ENCODE measurements around the gene FGF12.
"Not testable (repeated sequence)": the region's sequence is repeated elsewhere in the genome, so short reads cannot be mapped to it uniquely, and the experiment has no call there.

FGF12 gene

DNA sequence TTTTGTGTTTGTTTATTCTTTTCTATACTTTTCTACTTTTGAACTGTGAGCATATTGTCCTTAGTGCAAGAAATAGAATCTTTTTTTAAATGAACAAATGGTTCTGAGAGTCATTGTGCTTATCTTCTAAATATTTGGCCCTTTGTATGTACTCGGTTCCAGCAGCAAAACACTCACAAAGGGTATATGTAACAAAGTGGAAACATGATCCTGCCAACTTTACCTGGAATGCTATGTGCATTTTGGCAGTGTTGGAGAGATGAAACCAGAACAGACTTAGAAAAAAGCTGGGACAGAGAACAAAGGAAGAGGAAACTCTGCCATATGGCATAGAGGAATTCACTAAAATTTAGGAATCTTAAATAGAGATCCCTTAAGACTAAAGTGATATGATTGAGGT, 150.1 kb downstream of the FGF12 start:
- DNase-seq, result no peak

GRCh38 chr3:192576704-192577103, 150.6 kb downstream of the FGF12 start:
- not testable (repeated sequence) for DNase-seq

GRCh38 chr3:192575879-192576506, 151.3 kb downstream of the FGF12 start:
- no peak for DNase-seq

DNA sequence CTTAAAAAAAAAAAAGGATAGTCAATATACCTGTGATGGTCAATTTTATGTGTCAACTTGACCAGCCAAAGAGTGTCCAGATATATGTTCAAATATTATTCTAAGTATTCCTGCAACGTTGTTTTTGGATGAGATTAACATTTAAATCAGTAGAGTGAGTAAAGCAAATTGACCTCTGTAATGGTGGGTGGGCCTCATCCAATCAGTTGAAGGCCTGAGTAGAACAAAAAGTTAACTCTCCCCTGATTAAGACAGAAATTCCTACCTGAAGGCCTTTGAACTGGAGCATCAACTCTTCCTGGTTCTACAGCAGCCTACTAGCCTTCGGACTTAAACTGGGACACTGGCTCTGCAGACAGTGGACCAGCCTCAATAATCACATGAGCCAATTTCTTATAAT, 154.1 kb downstream of the FGF12 start:
- DNase-seq, result no peak

GRCh38 chr3:192570821-192571791, 156.2 kb downstream of the FGF12 start:
- no peak for DNase-seq

- no peak for DNase-seq
These were observed 157.0 kb downstream of the FGF12 start for GRCh38 chr3:192570315-192570714.

- DNase-seq, result peak; percentile 53
These were observed 160.5 kb downstream of the FGF12 start for GRCh38 chr3:192566706-192567290.

DNA sequence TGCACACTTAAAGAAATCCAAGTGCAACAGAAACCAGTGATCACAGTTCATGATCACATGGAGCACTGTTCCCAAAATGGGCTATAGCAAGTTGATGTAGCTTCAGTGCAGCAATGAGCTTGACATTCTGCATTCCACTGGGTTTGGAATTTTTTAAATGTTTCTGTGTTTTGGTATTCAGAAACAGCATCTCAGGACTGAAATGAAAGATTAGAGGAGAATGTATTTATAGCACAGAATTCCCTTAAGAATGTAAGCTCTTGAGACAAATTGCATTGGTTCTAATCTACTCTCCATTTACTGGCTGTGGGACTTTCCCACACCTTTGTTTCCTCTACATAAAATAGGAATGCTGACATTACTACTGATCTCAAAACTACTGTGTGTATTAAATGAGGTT, 162.7 kb downstream of the FGF12 start:
- no peak for DNase-seq

- DNase-seq, result no peak
These were observed 163.9 kb downstream of the FGF12 start for GRCh38 chr3:192563417-192563816.

GRCh38 chr3:192553707-192554106, 173.6 kb downstream of the FGF12 start:
- no peak for DNase-seq

- no peak for DNase-seq
These were observed 177.0 kb downstream of the FGF12 start for GRCh38 chr3:192550356-192550755.

DNA sequence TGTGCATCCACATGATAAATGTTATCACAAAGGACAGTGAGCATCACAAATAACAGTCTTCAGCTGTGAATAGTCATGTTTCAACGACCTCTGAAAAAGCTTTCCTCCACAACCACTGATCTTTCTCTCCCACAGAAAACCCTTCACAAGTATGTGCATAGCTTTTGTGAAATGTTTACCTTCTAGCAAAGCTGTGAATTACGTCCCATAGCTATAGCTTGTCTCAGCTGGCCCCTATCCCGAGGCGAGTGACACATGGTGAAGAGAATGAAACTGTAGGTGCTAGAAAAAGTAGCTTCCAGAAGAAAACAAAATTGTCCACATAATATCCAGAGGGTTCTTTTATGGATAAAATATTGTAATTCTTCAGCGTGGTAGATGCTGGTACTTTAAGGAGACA, 182.0 kb downstream of the FGF12 start:
- DNase-seq, result no peak

GRCh38 chr3:192543163-192543562, 184.2 kb downstream of the FGF12 start:
- no peak for DNase-seq

- DNase-seq, result no peak
These were observed 210.5 kb downstream of the FGF12 start for GRCh38 chr3:192516820-192517219.

- no peak for DNase-seq
These were observed 211.7 kb downstream of the FGF12 start for GRCh38 chr3:192515664-192516045.

- no peak for DNase-seq
These were observed 212.3 kb downstream of the FGF12 start for GRCh38 chr3:192514754-192515663.

- DNase-seq, result no peak
These were observed 213.1 kb downstream of the FGF12 start for GRCh38 chr3:192514081-192514753.

DNA sequence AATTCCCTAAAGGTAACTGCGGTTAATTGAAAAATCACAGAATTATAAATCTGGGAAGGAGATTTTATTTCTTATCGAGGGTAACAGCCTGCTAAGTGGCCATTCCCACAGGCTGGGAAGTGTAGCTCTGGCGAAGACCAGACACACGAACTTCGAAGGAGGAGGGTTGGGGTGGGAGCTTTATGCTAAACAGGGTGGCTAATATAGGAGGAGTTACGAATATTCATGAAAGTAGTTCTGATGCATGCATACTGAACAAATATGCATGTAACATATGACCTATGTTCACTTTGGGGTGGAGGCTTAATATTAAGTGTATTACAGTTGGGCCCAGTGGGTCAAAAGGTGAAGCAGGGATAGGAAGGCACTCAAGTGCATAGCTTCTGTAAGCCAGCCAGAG, 221.6 kb downstream of the FGF12 start:
- no peak for DNase-seq

DNA sequence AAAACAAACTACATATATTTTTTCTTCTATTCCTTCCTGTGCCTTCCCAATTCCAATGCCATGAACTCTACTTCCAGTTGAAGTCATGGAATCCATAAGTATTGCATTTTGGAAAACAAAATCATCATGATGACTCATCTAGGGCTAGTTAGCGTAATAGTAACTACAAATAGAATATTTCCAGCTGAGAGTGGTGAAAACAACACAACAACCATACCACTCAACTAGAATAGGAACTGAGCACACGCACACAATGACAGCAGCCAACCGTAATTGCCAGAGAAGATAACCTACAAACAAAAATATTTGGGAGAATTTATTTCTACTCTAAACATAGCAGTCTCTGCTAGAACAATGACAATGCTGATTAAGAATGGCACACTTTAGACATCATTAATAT, 225.9 kb downstream of the FGF12 start:
- DNase-seq, result no peak

DNA sequence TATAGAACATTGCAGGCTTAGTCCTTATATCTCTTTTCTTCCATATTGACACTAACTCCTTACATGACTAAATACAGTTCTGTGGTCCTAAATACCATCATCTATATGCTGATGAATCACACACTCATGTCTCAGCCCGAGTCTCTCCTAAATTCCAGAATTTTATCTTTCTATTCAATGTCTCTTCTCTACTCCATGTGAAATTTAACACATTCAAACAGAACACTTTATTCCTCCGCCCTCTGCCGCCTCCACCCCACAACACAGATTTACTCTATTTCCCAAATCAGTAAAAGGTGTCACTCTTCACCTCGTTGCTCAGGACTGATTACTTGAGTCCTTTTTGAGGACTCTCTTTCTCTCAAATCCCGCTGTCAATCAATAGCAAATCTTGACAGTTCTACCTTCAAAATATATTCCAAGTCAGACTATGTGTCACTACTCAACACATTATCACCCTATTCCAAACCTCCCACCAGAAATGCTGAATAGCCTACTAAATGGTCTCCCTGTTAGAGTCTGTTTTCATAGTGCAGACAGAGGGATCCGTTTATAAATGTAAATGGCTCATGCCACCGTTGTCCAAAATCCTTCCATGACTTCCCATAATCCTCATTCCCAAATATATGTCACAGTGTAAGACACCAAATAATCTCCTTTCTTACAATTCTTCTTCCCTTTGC, 230.3 kb downstream of the FGF12 start:
- DNase-seq, result no peak

- DNase-seq, result no peak
These were observed 233.2 kb downstream of the FGF12 start for GRCh38 chr3:192494174-192494573.

DNA sequence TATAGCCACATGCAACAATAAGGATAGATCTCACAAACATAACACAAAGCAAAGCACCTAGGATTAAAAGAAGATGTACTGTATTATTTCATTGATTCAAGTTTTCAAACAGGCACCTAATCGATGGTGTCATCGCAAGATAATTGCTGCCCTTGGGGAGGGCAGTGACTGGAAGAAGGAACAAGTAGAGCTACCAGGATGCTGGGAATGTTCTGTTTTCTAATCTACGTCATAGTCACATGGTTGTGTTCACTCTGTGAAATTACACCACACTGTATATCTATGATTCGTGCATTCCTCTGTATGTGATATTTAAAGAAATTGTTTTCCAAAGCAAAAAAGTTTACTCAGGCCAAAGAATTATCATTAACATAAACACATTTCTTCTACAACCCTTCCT, 236.6 kb downstream of the FGF12 start:
- no peak for DNase-seq

Measured in CD4-positive, alpha-beta T cell treated with Interleukin-10 for 1 hour (primary cell).